HG03280 (cell line): ENCODE data around the gene RHOH.

ENCODE experiments used
- ATAC-seq: cut with Tn5 transposase; IDR thresholded peaks from one replicate; pipeline ENCODE4 v1.9.1; 2021; ENCODE audit warnings: mild to moderate bottlenecking, moderate library complexity; ENCODE audit not compliant: unreplicated experiment

The RHOH gene

DNA sequence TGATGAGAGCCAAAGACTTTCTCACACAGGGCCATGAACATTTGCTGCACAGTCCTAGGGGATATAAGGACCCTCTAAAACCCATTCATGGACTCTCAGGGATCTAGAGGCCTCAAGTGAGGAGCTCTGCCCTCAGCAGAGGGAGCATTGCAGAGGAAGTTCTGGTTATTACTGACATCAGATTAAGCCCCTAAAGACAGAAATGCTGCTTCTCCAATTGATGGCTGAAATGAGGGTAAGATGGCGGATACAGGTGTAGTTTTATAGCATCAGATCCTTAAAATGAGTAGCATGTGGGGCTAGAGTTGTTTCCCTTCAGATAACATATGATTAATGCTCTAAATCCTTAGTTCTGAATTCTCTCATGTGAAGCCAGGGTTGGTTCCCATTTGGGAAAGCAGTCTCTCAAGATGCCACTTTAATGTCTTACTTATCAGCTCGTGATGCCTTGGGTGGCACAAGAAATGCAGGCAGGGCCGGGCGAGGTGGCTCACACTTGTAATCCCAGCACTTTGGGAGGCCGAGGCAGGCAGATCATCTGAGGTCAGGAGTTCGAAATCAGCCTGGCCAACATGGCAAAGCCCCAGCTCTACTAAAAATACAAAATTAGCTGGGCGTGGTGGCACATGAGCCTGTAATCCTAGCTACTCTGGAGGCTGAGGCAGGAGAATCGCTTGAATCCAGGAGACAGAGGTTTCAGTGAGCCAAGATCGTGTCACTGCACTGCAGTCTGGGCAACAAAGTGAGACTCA is 7.9 kb downstream of the RHOH start:
- ATAC-seq, result no peak

GRCh38 chr4:40205259-40206198 is 8.7 kb downstream of the RHOH start:
- ATAC-seq, result peak; percentile 60

- no peak for ATAC-seq
These were observed 9.6 kb downstream of the RHOH start for GRCh38 chr4:40206426-40206825.

GRCh38 chr4:40209401-40209800 is 12.6 kb downstream of the RHOH start:
- ATAC-seq, result no peak

DNA sequence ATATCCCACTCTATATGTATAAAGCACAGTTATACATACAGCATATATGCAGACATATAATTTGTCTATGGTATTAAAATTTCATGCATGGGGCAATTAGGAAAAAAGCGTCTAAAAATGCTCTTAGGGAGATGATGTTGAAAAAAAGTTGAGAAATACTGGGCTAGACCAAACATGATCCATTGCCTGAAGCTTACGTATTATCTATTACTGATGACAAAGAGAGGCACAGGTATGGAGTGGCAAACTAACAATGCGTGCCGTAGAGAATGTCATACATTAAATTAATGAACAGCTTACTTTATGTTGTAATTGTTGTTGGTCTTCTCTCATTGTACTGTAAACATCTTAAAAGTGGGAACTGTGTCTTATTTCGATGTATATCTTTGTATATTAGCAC is 13.9 kb downstream of the RHOH start:
- ATAC-seq, result no peak

DNA sequence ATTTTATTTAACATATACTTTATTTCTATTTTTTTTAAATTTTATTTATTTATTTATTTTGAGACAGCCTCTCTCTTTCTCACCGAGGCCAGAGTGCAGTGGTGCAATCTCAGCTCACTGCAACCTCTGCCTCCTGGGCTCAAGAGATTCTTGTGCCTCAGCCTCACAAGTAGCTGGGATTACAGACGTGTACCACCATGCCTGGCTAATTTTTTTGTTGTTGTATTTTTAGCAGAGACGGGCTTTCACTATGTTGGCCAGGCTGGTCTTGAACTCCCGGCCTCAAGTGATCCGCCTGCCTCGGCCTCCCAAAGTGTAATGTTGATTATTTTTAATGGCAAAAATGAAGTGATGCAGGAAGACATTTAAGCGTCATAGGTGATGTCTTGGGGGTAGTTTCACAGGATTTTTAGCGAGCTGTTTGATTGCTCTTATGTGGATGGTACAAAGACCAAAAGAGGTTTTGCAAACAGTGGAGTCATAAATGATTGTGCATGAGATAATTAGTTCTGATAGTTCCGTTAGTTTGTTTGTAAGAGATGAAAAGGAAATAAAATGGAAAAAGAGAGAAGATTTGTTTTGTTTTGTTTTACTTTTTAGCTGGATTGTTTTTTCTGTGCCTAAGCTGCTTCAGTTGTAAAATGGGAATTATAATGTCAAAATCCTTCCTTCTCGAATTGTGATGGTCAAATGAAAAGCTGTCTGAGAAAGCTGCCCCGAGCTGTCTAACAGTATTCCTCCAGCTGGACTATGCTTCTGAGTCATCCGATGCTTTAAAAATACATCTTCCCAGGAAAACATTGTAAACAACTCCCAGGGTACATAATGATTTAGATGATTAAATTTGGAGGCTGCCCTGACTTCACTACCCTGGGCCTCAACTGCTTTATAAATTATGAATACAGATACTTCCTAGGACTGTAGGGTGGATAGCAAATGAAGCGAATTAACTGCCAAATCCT is 14.7 kb downstream of the RHOH start:
- ATAC-seq, result no peak

DNA sequence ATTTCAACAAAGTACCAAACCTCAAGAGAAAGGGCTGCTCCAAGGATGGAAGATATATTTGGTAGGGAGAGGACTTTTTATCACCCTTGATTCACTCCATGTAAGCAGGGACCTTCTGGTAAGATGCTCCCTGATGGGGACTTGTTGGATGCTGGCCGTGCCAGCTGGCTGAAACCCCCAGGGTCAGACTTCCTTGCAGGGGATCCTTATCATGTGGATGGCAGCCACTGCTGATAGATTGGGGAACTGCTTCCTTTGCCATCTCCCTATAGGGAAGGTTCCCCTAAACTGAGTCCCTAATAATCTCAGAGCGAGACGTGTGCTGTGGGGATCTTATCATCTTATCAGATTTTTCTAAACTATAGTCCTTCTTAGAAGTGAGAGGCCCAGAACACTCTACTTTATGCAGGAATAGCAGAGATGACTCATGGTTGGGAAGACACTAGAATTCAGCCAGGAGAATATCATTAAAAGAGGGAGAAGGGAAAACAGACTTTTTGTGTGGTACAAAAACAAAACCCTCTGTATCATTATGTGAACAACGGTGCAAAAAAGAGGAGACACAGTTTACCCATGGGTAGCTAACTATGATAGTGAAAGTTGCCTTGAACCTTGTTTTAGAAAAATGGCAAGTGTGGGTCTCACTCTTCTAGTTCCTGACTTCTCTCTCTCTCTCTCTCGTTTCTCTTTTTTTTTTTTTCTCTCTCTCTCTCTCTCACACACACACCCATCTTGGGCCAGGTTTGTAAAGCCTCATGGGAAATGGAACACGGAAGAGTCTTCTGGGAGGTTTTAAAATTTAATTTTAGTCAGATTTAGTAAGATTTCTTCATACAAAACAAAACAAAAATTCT is 16.1 kb downstream of the RHOH start:
- no peak for ATAC-seq

DNA sequence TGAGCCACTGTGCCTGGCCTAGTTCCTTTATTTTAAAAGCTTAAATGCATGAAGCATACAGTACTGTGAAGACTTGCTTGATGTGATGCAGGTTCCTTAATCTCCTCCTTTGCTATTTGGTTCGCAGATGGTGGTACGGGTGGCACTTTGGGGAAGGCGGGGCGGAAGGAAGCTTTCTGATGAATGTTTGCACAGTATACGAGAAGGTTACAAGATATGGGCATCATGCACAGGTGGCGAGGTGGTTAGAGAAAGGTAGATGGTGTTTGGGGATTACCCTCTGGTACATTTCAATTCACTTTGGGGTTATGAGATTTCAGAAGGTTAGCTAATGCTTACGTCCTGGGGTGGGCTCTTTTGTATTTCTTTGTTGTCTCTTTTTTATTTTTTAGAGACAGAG is 17.2 kb downstream of the RHOH start:
- no peak for ATAC-seq

GRCh38 chr4:40214661-40215418 is 18.0 kb downstream of the RHOH start:
- ATAC-seq, result no peak

DNA sequence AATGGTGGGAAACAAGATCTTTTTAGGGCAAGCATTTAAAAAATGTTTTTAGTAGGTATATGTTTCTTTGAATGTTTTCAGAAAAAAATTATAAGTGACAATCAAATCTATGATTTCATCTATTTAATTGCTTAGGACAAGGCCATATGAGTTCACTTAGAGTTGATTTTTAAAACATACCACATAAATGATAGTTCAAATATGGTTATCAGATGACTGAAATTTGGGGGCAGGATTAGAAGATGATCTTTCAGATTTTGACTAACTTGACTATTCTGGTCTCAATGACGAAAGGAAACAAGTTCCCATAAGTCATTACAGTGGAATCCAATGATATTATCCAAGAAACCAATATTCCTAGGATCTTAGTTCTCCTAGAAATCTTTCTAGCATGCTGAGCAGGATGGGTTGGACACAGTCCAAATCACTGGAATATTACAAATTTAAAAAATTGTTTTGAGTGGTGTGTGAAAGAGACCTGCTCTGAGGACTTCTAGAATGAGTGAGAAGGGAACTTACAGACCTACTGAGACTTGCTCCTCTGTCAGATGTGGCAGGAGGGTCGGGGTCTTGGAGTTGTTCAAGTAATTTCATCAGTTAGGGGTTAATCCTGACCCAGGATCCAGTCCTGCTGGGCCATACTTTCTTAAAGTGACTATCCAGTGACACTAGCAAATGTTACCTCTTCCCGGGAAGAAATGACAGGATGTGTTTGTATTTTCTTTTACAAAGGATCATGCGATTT is 20.0 kb downstream of the RHOH start:
- no peak for ATAC-seq

DNA sequence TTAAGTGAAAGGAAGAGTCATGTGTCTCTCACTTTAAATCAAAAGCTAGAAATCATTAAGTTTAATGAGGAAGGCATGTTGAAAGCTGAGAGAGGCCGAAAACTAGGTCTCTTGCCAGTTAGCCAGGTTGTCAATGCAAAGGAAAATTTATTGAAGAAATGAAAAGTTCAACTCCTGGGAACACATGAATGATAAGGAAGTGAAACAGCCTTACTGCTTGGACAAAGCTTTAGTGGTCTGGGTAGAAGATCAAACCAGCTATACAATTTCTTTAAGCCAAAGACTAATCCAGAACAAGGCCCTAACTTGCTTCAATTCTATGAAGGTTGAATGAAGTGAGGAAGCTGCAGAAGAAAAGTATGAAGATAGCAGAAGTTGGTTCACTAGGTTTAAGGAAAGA is 24.9 kb downstream of the RHOH start:
- ATAC-seq, result no peak

GRCh38 chr4:40223343-40223742 is 26.5 kb downstream of the RHOH start:
- ATAC-seq, result no peak

GRCh38 chr4:40224432-40224831 is 27.6 kb downstream of the RHOH start:
- no peak for ATAC-seq

DNA sequence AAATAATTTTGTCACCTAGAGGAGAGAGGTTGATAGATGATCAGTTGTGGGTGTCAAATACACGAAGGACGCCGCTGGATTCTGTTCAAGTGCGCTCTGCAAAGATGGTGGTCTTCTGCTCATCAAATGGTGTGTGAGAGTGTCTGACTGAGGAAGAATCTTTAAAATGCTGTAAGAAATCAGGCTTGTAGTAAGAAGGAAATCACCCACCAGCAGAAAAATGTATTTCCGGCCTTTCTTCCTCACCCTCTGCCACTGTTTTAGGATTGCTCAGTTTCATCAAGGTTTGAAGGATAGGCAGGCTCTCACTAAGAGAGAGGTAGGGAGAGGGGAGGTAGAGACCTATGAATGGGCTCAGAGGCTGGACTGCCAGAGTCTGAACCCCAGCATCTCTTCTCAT is 28.7 kb downstream of the RHOH start:
- ATAC-seq, result no peak

GRCh38 chr4:40227284-40227683 is 30.5 kb downstream of the RHOH start:
- ATAC-seq, result peak; percentile 46

- ATAC-seq, result peak; percentile 43
These were observed 31.9 kb downstream of the RHOH start for GRCh38 chr4:40228497-40229365.

- no peak for ATAC-seq
These were observed 34.6 kb downstream of the RHOH start for GRCh38 chr4:40231316-40231863.
